OCI-LY7 (cell line): ENCODE data around the gene CENPC. TPM values are rescaled to one million over a fixed set of nuclear protein-coding genes. Genes with fewer than 3 reads are reported as not detected.

ENCODE experiments used
- BruUV-seq: library from RNA; stranded (reverse); fragments of 400-500 nt; replicated peaks from 2 replicates; lab custom pipeline; 2021; lab: Mats Ljungman, UMichigan
- CTCF ChIA-PET: fragments of 300-600 bp; sonication (Branson Sonifier 250); formaldehyde crosslinking; loops from one replicate; lab custom pipeline; 2022; ENCODE audit warnings: antibody characterized with exemption; ENCODE audit not compliant: unreplicated experiment; lab: Charles Lee
- POLR2A ChIA-PET: fragments of 300-600 bp; sonication (Branson Sonifier 250); formaldehyde crosslinking; loops from one replicate; lab custom pipeline; 2022; ENCODE audit warnings: antibody characterized with exemption; lab: Charles Lee
- DNase-seq: peaks from one replicate; pipeline ENCODE4 v3.0.0-alpha.2; 2015; ENCODE audit warnings: low spot score
- H2AFZ ChIP-seq: fragments of 200-600 bp; sonication (generic), shearing (Covaris generic); 2 replicates; pipeline ENCODE4 v1.6.1; 2014; ENCODE audit warnings: mild to moderate bottlenecking, antibody characterized with exemption, low read length, moderate library complexity
- H3K27ac ChIP-seq: fragments of 200-600 bp; sonication (generic); 2 replicates; pipeline ENCODE4 v1.5.1; 2014; ENCODE audit warnings: mixed run types, low read depth, mild to moderate bottlenecking, moderate library complexity, low read length, inconsistent platforms; ENCODE audit not compliant: poor library complexity, severe bottlenecking
- H3K36me3 ChIP-seq: fragments of 200-600 bp; sonication (generic); 2 replicates; pipeline ENCODE4 v1.6.1; 2014; ENCODE audit warnings: mild to moderate bottlenecking, antibody characterized with exemption, low read length, moderate library complexity, mixed read lengths; ENCODE audit not compliant: insufficient read depth
- H3K4me1 ChIP-seq: fragments of 200-600 bp; sonication (generic); 2 replicates; pipeline ENCODE4 v1.5.1; 2014; ENCODE audit warnings: mild to moderate bottlenecking, low read length; ENCODE audit not compliant: insufficient read depth, poor library complexity, severe bottlenecking
- H3K4me2 ChIP-seq: fragments of 200-600 bp; sonication (generic); 2 replicates; pipeline ENCODE4 v1.6.1; 2014; ENCODE audit warnings: mild to moderate bottlenecking, low read length
- H3K4me3 ChIP-seq: fragments of 200-600 bp; sonication (generic); 2 replicates; pipeline ENCODE4 v1.5.1; 2014; ENCODE audit warnings: mild to moderate bottlenecking, low read depth, low read length; ENCODE audit not compliant: poor library complexity, severe bottlenecking
- H3K79me2 ChIP-seq: fragments of 200-600 bp; sonication (generic); 2 replicates; pipeline ENCODE4 v1.6.1; 2016; ENCODE audit warnings: low read depth, mild to moderate bottlenecking, low read length, moderate library complexity, mixed read lengths; ENCODE audit not compliant: insufficient read depth
- H3K9me2 ChIP-seq: fragments of 200-600 bp; sonication (generic); 2 replicates; pipeline ENCODE4 v1.6.1; 2016; ENCODE audit warnings: mild to moderate bottlenecking, low read length, mixed read lengths; ENCODE audit not compliant: insufficient read depth
- H3K9me3 ChIP-seq: fragments of 200-600 bp; sonication (generic); 2 replicates; pipeline ENCODE4 v1.6.1; 2014; ENCODE audit warnings: mild to moderate bottlenecking, mixed run types, low read length, mixed read lengths
- H4K20me1 ChIP-seq: fragments of 200-600 bp; sonication (generic); 2 replicates; pipeline ENCODE4 v1.6.1; 2014; ENCODE audit warnings: mild to moderate bottlenecking, antibody characterized with exemption, low read length, moderate library complexity, mixed read lengths; ENCODE audit not compliant: insufficient read depth
- CTCF ChIP-seq: fragments of 200-600 bp; sonication (generic); conservative IDR thresholded peaks from 2 replicates; pipeline ENCODE4 v1.5.1; 2014; ENCODE audit warnings: mild to moderate bottlenecking, antibody characterized with exemption, low read length, moderate library complexity, mixed read lengths
- EZH2phosphoT487 ChIP-seq: fragments of 200-600 bp; sonication (generic); IDR thresholded peaks from 2 replicates; pipeline ENCODE4 v1.6.1; 2018; ENCODE audit warnings: low read depth, borderline replicate concordance, mild to moderate bottlenecking, mixed run types, antibody characterized with exemption, low read length, moderate library complexity, mixed read lengths
- intact Hi-C: fragments of 100-400 bp; cut with micrococcal nuclease; formaldehyde crosslinking; loops from one replicate; pipeline ENCODE4 v1.10.0; 2022; ENCODE audit not compliant: unreplicated experiment
- total RNA-seq, 2 experiments: library from RNA; depleted of rRNA in 1 of 2; stranded (reverse); fragments of >200 nt in 1 of 2; shearing (Covaris generic) in 1 of 2; gene quantifications; 2 replicates each; pipeline ENCODE4 v1.2.3, GENCODE V29; 2014 to 2022

CENPC gene
- total RNA-seq, 2 experiments from 2014 or later, result 46.2 to 55.4 TPM

GRCh38 chr4:67581208-67581857, 36.0 kb upstream of the CENPC start:
- intact Hi-C loops, result no loop called here
- no peak overlapping the region for H3K4me2 ChIP-seq

GRCh38 chr4:67580577-67580976, 35.3 kb upstream of the CENPC start:
- no peak for DNase-seq
- POLR2A ChIA-PET, result interaction anchor here (0.6 to 1.9 kb wide), 5 partner anchors 11 to 39 kb away, joined by 3 to 5 read pairs (median 3); partner anchors contain the start of gene STAP1
- H3K4me2 ChIP-seq, result no peak overlapping the region
- no peak overlapping the region for H2AFZ ChIP-seq
- peaks cover 94% of the 10 kb centered on the region for H3K36me3 ChIP-seq
- TF ChIP-seq EZH2phosphoT487, result no peak
- TF ChIP-seq CTCF, result no peak
- no peaks in the 10 kb centered on the region for H3K9me2 ChIP-seq
- CTCF ChIA-PET, result no interaction called here
- TSS peak; percentile 2 for BruUV-seq
- H3K4me1 ChIP-seq, result peaks cover 38% of the 10 kb centered on the region
- no peak overlapping the region for H3K4me3 ChIP-seq
- H3K79me2 ChIP-seq, result peaks cover 19% of the 10 kb centered on the region; the same call in 1 of the 2 replicates
- no peaks in the 10 kb centered on the region for H4K20me1 ChIP-seq
- no peak overlapping the region for H3K27ac ChIP-seq
- 0 out of 2 replicates have a peak, but pooled peaks cover 6% of the 10 kb centered on the region for H3K9me3 ChIP-seq
- intact Hi-C loops, result no loop called here

More at GRCh38 chr4:67581208-67581857, 36.0 kb upstream of the CENPC start:
- Histone ChIP-seq H3K36me3 (peaks cover 97% of the 10 kb centered on the region), H2AFZ (no peak overlapping the region), H3K9me2 (no peaks in the 10 kb centered on the region), H3K27ac (no peak overlapping the region), H4K20me1 (no peaks in the 10 kb centered on the region), H3K79me2 (peaks cover 16% of the 10 kb centered on the region; the same call in 1 of the 2 replicates), H3K9me3 (0 out of 2 replicates have a peak, but pooled peaks cover 6% of the 10 kb centered on the region), H3K4me3 (no peak overlapping the region), H3K4me1 (peaks cover 31% of the 10 kb centered on the region)
- no peak for TF ChIP-seq EZH2phosphoT487
- no peak for TF ChIP-seq CTCF
- POLR2A ChIA-PET, result interaction anchor here (0.6 to 1.9 kb wide), 5 partner anchors 12 to 84 kb away, joined by 3 to 5 read pairs (median 3); no protein-coding TSS in a partner anchor
- CTCF ChIA-PET, result no interaction called here
- BruUV-seq, result no TSS peak
- DNase-seq, result no peak

GRCh38 chr4:67576538-67576937, 31.2 kb upstream of the CENPC start:
- peaks cover 76% of the 10 kb centered on the region for H3K4me1 ChIP-seq
- POLR2A ChIA-PET, result interaction anchor here (0.6 to 2.6 kb wide), 14 partner anchors 9 to 125 kb away, joined by 3 to 30 read pairs (median 5); partner anchors contain the start of genes CENPC and STAP1
- H3K79me2 ChIP-seq, result peaks cover 52% of the 10 kb centered on the region; the same call in 1 of the 2 replicates
- CTCF ChIA-PET, result interaction anchor here (1.2 to 1.3 kb wide), 3 partner anchors 15 to 30 kb away, joined by 3 to 4 read pairs (median 4); no protein-coding TSS in a partner anchor
- peak; percentile 68 for DNase-seq
- H3K4me3 ChIP-seq, result peak overlapping the region; percentile 61
- BruUV-seq, result no TSS peak
- peak overlapping the region; percentile 85 for H3K4me2 ChIP-seq
- H4K20me1 ChIP-seq, result no peaks in the 10 kb centered on the region
- H3K27ac ChIP-seq, result peak overlapping the region; percentile 99
- peak overlapping the region; percentile 81; the same call in 1 of the 2 replicates for H2AFZ ChIP-seq
- no peak for TF ChIP-seq EZH2phosphoT487
- no peak for TF ChIP-seq CTCF
- intact Hi-C loops, result no loop called here
- H3K9me2 ChIP-seq, result no peaks in the 10 kb centered on the region
- peaks cover 69% of the 10 kb centered on the region for H3K36me3 ChIP-seq
- H3K9me3 ChIP-seq, result 0 out of 2 replicates have a peak, but pooled peaks cover 6% of the 10 kb centered on the region
